Vagina (tissue), 2 donors: ENCODE results near the gene PATL1. TPM values are rescaled to one million over a fixed set of nuclear protein-coding genes. Genes with fewer than 3 reads are reported as not detected.

Experiments
- DNase-seq, 2 donors: peaks; one replicate each; pipeline ENCODE4 v3.0.0-alpha.2; 2017; ENCODE audit errors: extremely low spot score in 2 of 2
- H3K27ac ChIP-seq: fragments of 200-600 bp; sonication (generic); one replicate; pipeline ENCODE4 v1.5.1; 2019
- H3K27me3 ChIP-seq: fragments of 200-600 bp; sonication (generic); one replicate; pipeline ENCODE4 v1.5.1; 2019
- H3K36me3 ChIP-seq, 2 donors: fragments of 200-600 bp; sonication (generic); one replicate each; pipeline ENCODE4 v1.5.1; 2017 to 2019
- H3K4me1 ChIP-seq: fragments of 200-600 bp; sonication (generic); one replicate; pipeline ENCODE4 v1.5.1; 2019
- H3K4me3 ChIP-seq, 2 donors: fragments of 200-600 bp; sonication (generic); 1 replicate in 1 of 2; 2 replicates in 1 of 2; pipeline ENCODE4 v1.5.1; 2016 to 2019
- H3K9me3 ChIP-seq: fragments of 200-600 bp; sonication (generic); one replicate; pipeline ENCODE4 v1.5.1; 2019
- CTCF ChIP-seq, 3 experiments: fragments of 450-650 bp in 2 of 3; fragments of 200-600 bp in 1 of 3; sonication (generic) in 1 of 3; IDR thresholded peaks; one replicate each; pipeline ENCODE4 v1.5.1; 2017 to 2019; ENCODE audit warnings: antibody characterized with exemption in 3 of 3, mild to moderate bottlenecking in 2 of 3, moderate library complexity in 2 of 3
- POLR2A ChIP-seq, 2 donors: fragments of 450-650 bp; IDR thresholded peaks; one replicate each; pipeline ENCODE4 v1.6.1; 2017; ENCODE audit warnings: antibody characterized with exemption in 2 of 2, mild to moderate bottlenecking in 2 of 2, moderate library complexity in 2 of 2
- POLR2AphosphoS5 ChIP-seq, 2 donors: sonication (generic); formaldehyde crosslinking; IDR thresholded peaks; one replicate each; pipeline ENCODE4 v1.9.0; 2017; ENCODE audit warnings: antibody characterized with exemption in 2 of 2, mild to moderate bottlenecking in 2 of 2, low read depth in 1 of 2; ENCODE audit not compliant: insufficient read depth in 1 of 2
- intact Hi-C: fragments of 100-400 bp; cut with DNase I; formaldehyde crosslinking; loops from one replicate; pipeline ENCODE4 v1.15.1; 2023
- total RNA-seq: library from RNA; depleted of rRNA; stranded (reverse); fragments of >200 nt; gene quantifications from one replicate; pipeline ENCODE4 v1.2.3, GENCODE V29; 2016

Gene PATL1
- total RNA-seq, 1 donor from 2014 or later: 14.5 TPM

- TF ChIP-seq POLR2AphosphoS5 (IDR thresholded peaks at IDR 0.05; ENCODE audit: insufficient read depth in 1 of 2, low read depth in 1 of 2): no peak
- no peak for TF ChIP-seq POLR2A (IDR thresholded peaks at IDR 0.05)
- TF ChIP-seq CTCF (IDR thresholded peaks at IDR 0.05): no peak
- Histone ChIP-seq H3K36me3 (no peaks in the 10 kb centered on the region), H3K9me3 (no peaks in the 10 kb centered on the region), H3K27ac (no peak overlapping the region), H3K27me3 (no peaks in the 10 kb centered on the region), H3K4me3 (no peak overlapping the region), H3K4me1 (no peaks in the 10 kb centered on the region)
- intact Hi-C loops: loop anchor here (10.0 kb wide), 1 partner anchor 125 kb away; no protein-coding TSS in a partner anchor
- DNase-seq: no peak
These were observed 10.5 kb upstream of the PATL1 start for GRCh38 chr11:59679347-59679746.

- intact Hi-C loops: loop anchor here (10.0 kb wide), 1 partner anchor 126 kb away; no protein-coding TSS in a partner anchor
These were observed 10.0 kb upstream of the PATL1 start for GRCh38 chr11:59678813-59679165.

GRCh38 chr11:59678118-59678812, 9.4 kb upstream of the PATL1 start:
- intact Hi-C loops: loop anchor here (10.0 kb wide), 1 partner anchor 127 kb away; no protein-coding TSS in a partner anchor
- H3K36me3 ChIP-seq: no peaks in the 10 kb centered on the region
- no peaks in the 10 kb centered on the region for H3K27me3 ChIP-seq
- TF ChIP-seq CTCF (IDR thresholded peaks at IDR 0.05) (no peak), POLR2AphosphoS5 (IDR thresholded peaks at IDR 0.05; ENCODE audit: insufficient read depth in 1 of 2, low read depth in 1 of 2) (no peak), POLR2A (IDR thresholded peaks at IDR 0.05) (no peak)
- H3K27ac ChIP-seq: no peak overlapping the region
- no peak overlapping the region for H3K4me3 ChIP-seq
- H3K9me3 ChIP-seq: no peaks in the 10 kb centered on the region
- no peaks in the 10 kb centered on the region for H3K4me1 ChIP-seq
- DNase-seq: no peak

More at GRCh38 chr11:59678813-59679165, 10.0 kb upstream of the PATL1 start:
- H3K27me3 ChIP-seq: no peaks in the 10 kb centered on the region
- H3K27ac ChIP-seq: no peak overlapping the region
- DNase-seq: no peak
- no peaks in the 10 kb centered on the region for H3K9me3 ChIP-seq
- TF ChIP-seq POLR2AphosphoS5 (IDR thresholded peaks at IDR 0.05; ENCODE audit: insufficient read depth in 1 of 2, low read depth in 1 of 2): no peak
- no peak for TF ChIP-seq CTCF (IDR thresholded peaks at IDR 0.05)
- no peak for TF ChIP-seq POLR2A (IDR thresholded peaks at IDR 0.05)
- H3K36me3 ChIP-seq: no peaks in the 10 kb centered on the region
- H3K4me3 ChIP-seq: no peak overlapping the region
- H3K4me1 ChIP-seq: no peaks in the 10 kb centered on the region

- intact Hi-C loops: loop anchor here (10.0 kb wide), 1 partner anchor 129 kb away; no protein-coding TSS in a partner anchor
- no peaks in the 10 kb centered on the region for H3K27me3 ChIP-seq
- TF ChIP-seq CTCF (IDR thresholded peaks at IDR 0.05) (no peak), POLR2AphosphoS5 (IDR thresholded peaks at IDR 0.05; ENCODE audit: insufficient read depth in 1 of 2, low read depth in 1 of 2) (no peak), POLR2A (IDR thresholded peaks at IDR 0.05) (no peak)
- no peaks in the 10 kb centered on the region for H3K36me3 ChIP-seq
- no peaks in the 10 kb centered on the region for H3K9me3 ChIP-seq
- no peak overlapping the region for H3K27ac ChIP-seq
- no peak for DNase-seq
- H3K4me3 ChIP-seq: no peak overlapping the region
- no peaks in the 10 kb centered on the region for H3K4me1 ChIP-seq
These were observed 7.4 kb upstream of the PATL1 start for GRCh38 chr11:59676205-59676604.

- Histone ChIP-seq H3K9me3 (no peaks in the 10 kb centered on the region), H3K27me3 (no peaks in the 10 kb centered on the region), H3K4me3 (no peak overlapping the region), H3K36me3 (no peaks in the 10 kb centered on the region), H3K4me1 (peaks cover 9% of the 10 kb centered on the region), H3K27ac (no peak overlapping the region)
- DNase-seq: no peak
- TF ChIP-seq CTCF (IDR thresholded peaks at IDR 0.05) (no peak), POLR2A (IDR thresholded peaks at IDR 0.05) (no peak), POLR2AphosphoS5 (IDR thresholded peaks at IDR 0.05; ENCODE audit: insufficient read depth in 1 of 2, low read depth in 1 of 2) (no peak)
- intact Hi-C loops: loop anchor here (10.0 kb wide), 1 partner anchor 131 kb away; no protein-coding TSS in a partner anchor
These were observed 5.5 kb upstream of the PATL1 start for GRCh38 chr11:59674291-59674690.
